Ectodermal cell (in vitro differentiated cells): Measurements from ENCODE around the gene SSBP3.

Experiments used
- H3K27ac ChIP-seq: 2 replicates; pipeline ENCODE4 v1.7.0; 2013; ENCODE audit warnings: mild to moderate bottlenecking, low read depth, low read length; ENCODE audit not compliant: insufficient read depth, poor library complexity, severe bottlenecking
- H3K27me3 ChIP-seq: 2 replicates; pipeline ENCODE4 v1.7.0; 2013; ENCODE audit warnings: mild to moderate bottlenecking, low read length; ENCODE audit not compliant: insufficient read depth, control insufficient read depth, poor library complexity, severe bottlenecking
- H3K36me3 ChIP-seq: one replicate; pipeline ENCODE4 v1.7.0; 2013; ENCODE audit warnings: low read length; ENCODE audit not compliant: control insufficient read depth, insufficient read depth
- H3K4me1 ChIP-seq: one replicate; pipeline ENCODE4 v1.7.0; 2013; ENCODE audit warnings: low read length; ENCODE audit not compliant: control insufficient read depth, insufficient read depth
- H3K4me3 ChIP-seq: 2 replicates; pipeline ENCODE4 v1.7.0; 2013; ENCODE audit warnings: low read depth, low read length, control low read depth; ENCODE audit not compliant: insufficient read depth
- H3K9me3 ChIP-seq: 2 replicates; pipeline ENCODE4 v1.7.0; 2013; ENCODE audit warnings: mild to moderate bottlenecking, low read length, moderate library complexity; ENCODE audit not compliant: control insufficient read depth
- WGBS, 2 experiments: methylation state at CpG; one replicate each; pipeline ENCODE4 v1.1.7; 2013; ENCODE audit warnings: missing lambda C conversion rate in 2 of 2; 5-methylcytosine and 5-hydroxymethylcytosine counted together

Gene SSBP3

GRCh38 chr1:54227091-54227602 lies 179.0 kb downstream of the SSBP3 start:
- Histone ChIP-seq H3K27ac (no peak overlapping the region), H3K4me3 (no peak overlapping the region), H3K27me3 (no peaks in the 10 kb centered on the region), H3K4me1 (peaks cover 10% of the 10 kb centered on the region), H3K9me3 (no peaks in the 10 kb centered on the region), H3K36me3 (no peaks in the 10 kb centered on the region)
- 86 to 91% methylated on average over 8 of the region's 8 CpGs for WGBS, 2 experiments

DNA sequence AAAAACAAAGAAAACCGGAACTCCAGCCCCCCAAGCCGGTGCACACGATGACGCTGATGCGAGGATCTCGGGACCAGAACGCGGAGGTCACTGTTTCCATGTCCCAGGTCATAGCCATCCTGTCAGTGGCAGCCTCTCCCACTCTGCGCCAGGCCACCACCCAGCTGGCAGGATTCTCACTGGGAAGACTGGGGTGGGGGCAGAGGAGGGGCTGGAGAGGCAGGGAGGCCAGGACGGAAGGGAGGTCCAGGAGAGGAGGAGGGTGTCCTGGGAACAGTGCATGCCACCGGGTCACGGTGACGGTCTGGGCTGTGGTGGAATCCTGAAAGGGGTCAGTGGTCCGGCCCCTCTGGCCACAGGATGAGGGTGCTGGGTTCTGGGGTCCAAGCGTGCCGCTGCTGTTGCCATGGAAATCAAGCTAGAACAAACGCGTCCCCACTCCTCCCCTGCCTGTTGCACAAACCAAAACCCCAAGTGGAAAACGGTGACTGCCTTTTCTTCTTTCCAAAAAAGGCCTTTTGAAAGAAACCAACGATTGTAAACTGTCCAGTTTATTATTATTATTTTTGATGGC lies 180.1 kb downstream of the SSBP3 start:
- Histone ChIP-seq H3K27me3 (no peaks in the 10 kb centered on the region), H3K27ac (no peak overlapping the region), H3K9me3 (no peaks in the 10 kb centered on the region), H3K36me3 (no peaks in the 10 kb centered on the region), H3K4me1 (peaks cover 10% of the 10 kb centered on the region), H3K4me3 (no peak overlapping the region)
- WGBS, 2 experiments = 94 to 95% methylated on average over 19 to 20 of the region's 20 CpGs

DNA sequence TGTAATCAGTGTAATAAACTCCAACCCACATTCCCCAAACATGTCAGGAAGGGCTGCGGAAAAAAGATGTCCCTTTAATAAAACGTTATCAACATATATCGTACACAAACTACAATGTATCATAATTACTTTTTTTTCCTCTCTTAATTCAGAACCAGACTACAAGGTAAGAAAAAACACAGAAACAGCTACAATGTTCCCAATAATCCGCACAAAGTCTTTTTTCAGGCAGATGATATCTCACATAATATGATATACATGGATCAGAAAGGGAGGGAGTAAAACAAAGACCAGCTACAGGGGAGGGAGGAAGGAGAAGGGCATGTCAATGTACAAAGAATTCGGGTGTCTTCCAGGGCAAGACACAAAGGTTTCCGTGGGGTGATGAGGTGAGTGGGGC lies 180.8 kb downstream of the SSBP3 start:
- Histone ChIP-seq H3K27me3 (no peaks in the 10 kb centered on the region), H3K27ac (no peak overlapping the region), H3K4me3 (no peak overlapping the region), H3K9me3 (no peaks in the 10 kb centered on the region), H3K36me3 (no peaks in the 10 kb centered on the region), H3K4me1 (peaks cover 10% of the 10 kb centered on the region)
- 88 to 91% methylated on average over 6 of the region's 6 CpGs for WGBS, 2 experiments

DNA sequence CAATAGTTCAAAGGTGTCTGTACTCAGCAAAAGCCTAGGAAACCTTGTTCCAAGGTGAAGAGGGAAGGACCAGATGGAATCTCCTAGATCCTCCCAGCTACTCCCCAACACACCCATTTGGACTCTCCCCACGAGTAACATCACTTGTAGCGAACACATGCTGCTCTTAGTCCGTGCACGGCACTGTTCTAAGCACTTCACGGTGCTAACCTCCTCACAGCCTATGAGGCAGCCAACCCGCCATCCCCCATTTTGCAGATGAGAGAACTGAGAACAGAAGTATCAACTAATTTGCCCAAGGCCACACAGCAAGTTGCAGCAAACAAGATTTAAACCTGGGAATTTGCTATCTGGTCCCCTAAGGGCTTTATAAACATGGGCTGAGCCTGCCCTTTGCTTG lies 182.0 kb downstream of the SSBP3 start:
- H3K9me3 ChIP-seq = no peaks in the 10 kb centered on the region
- peaks cover 10% of the 10 kb centered on the region for H3K4me1 ChIP-seq
- 94 to 95% methylated on average over 6 of the region's 6 CpGs for WGBS, 2 experiments
- no peaks in the 10 kb centered on the region for H3K27me3 ChIP-seq
- no peak overlapping the region for H3K4me3 ChIP-seq
- no peaks in the 10 kb centered on the region for H3K36me3 ChIP-seq
- no peak overlapping the region for H3K27ac ChIP-seq

- Histone ChIP-seq H3K9me3 (no peaks in the 10 kb centered on the region), H3K36me3 (no peaks in the 10 kb centered on the region), H3K27ac (no peak overlapping the region), H3K4me3 (no peak overlapping the region), H3K4me1 (peaks cover 10% of the 10 kb centered on the region), H3K27me3 (no peaks in the 10 kb centered on the region)
- WGBS, 2 experiments = 91% methylated on average over 16 of the region's 16 CpGs
Measured at GRCh38 chr1:54223441-54224202, 182.6 kb downstream of the SSBP3 start.

- 94% methylated on average over 6 of the region's 6 CpGs for WGBS, 2 experiments
- Histone ChIP-seq H3K36me3 (peaks cover 7% of the 10 kb centered on the region), H3K27ac (no peak overlapping the region), H3K4me1 (peaks cover 10% of the 10 kb centered on the region), H3K9me3 (no peaks in the 10 kb centered on the region), H3K27me3 (no peaks in the 10 kb centered on the region), H3K4me3 (no peak overlapping the region)
Measured at GRCh38 chr1:54222711-54223110, 183.5 kb downstream of the SSBP3 start.

DNA sequence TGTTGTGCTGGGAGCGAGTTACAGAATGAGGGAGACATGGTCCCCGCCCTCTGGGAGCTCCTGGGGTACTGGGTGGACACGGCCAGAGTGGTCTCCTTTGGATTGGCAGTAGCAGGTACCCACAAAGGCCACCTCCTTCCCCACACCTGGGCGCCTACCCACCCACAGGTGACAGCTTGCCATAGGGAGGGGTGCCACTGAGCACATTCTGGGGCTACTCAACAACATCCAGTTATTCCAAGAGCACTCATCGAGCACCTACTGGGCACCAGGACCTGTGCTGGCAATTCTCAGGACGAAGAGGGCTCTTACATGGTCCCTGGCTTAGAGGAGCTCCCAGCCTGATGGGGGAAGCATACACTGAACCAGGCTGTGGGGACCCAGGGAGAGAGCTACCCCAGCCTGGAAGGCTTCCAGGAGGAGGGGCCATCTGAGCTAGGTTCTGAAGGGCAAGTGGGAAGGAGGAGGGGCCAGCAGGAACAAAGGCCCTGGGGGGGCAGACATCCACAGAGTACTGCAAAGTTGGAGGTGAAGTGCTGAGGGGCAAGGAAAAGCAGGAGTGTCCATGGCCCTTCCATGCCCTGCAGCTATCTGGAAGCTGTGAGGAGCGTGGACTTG lies 184.2 kb downstream of the SSBP3 start:
- Histone ChIP-seq H3K27me3 (no peaks in the 10 kb centered on the region), H3K4me1 (peaks cover 5% of the 10 kb centered on the region), H3K9me3 (no peaks in the 10 kb centered on the region), H3K27ac (no peak overlapping the region), H3K36me3 (peaks cover 10% of the 10 kb centered on the region), H3K4me3 (no peak overlapping the region)
- WGBS, 2 experiments = 95% methylated on average over 7 of the region's 7 CpGs

GRCh38 chr1:54221113-54221834 lies 184.9 kb downstream of the SSBP3 start:
- Histone ChIP-seq H3K9me3 (no peaks in the 10 kb centered on the region), H3K4me1 (peaks cover 4% of the 10 kb centered on the region), H3K27me3 (no peaks in the 10 kb centered on the region), H3K27ac (no peak overlapping the region), H3K36me3 (peaks cover 17% of the 10 kb centered on the region), H3K4me3 (no peak overlapping the region)
- 94 to 95% methylated on average over 12 of the region's 12 CpGs for WGBS, 2 experiments

- WGBS, 2 experiments = 83 to 85% methylated on average over 18 of the region's 18 CpGs
- Histone ChIP-seq H3K4me3 (no peak overlapping the region), H3K27ac (no peak overlapping the region), H3K27me3 (no peaks in the 10 kb centered on the region), H3K9me3 (no peaks in the 10 kb centered on the region), H3K36me3 (peaks cover 24% of the 10 kb centered on the region), H3K4me1 (no peaks in the 10 kb centered on the region)
Measured at GRCh38 chr1:54220004-54220811, 186.0 kb downstream of the SSBP3 start.
